A673 (cell line): ENCODE data around the gene NEIL3. TPM values are rescaled to one million over a fixed set of nuclear protein-coding genes. Genes with fewer than 3 reads are reported as not detected.

Experiments
- BruUV-seq: library from RNA; stranded (reverse); fragments of 400-500 nt; replicated peaks from 2 replicates; lab custom pipeline; 2021; lab: Mats Ljungman, UMichigan
- CTCF ChIA-PET: fragments of 300-600 bp; sonication (Branson Sonifier 250); formaldehyde crosslinking; loops from one replicate; lab custom pipeline; 2022; ENCODE audit warnings: antibody characterized with exemption; lab: Charles Lee
- POLR2A ChIA-PET: fragments of 300-600 bp; sonication (Branson Sonifier 250); formaldehyde crosslinking; loops from one replicate; lab custom pipeline; 2022; ENCODE audit warnings: antibody characterized with exemption; ENCODE audit not compliant: low non-redundant PET; lab: Charles Lee
- DNase-seq: peaks from one replicate; pipeline ENCODE4 v3.0.0-alpha.2; 2015; ENCODE audit warnings: low spot score
- H3K27ac ChIP-seq: fragments of 200-600 bp; sonication (generic); 2 replicates; pipeline ENCODE4 v1.5.1; 2016; ENCODE audit warnings: mixed run types, low read depth, mild to moderate bottlenecking, mixed read lengths, antibody characterized with exemption, low read length; ENCODE audit not compliant: poor library complexity, severe bottlenecking
- H3K27me3 ChIP-seq: fragments of 200-600 bp; sonication (generic); replicated peaks from 2 replicates; pipeline ENCODE4 v1.6.1; 2017; ENCODE audit warnings: mixed run types, low read depth, mild to moderate bottlenecking, mixed read lengths, antibody characterized with exemption, low read length; ENCODE audit not compliant: insufficient read depth, poor library complexity
- H3K36me3 ChIP-seq: fragments of 200-600 bp; sonication (generic); 2 replicates; pipeline ENCODE4 v1.6.1; 2016; ENCODE audit warnings: mixed run types, mild to moderate bottlenecking, mixed read lengths, antibody characterized with exemption, low read length; ENCODE audit not compliant: insufficient read depth, poor library complexity, severe bottlenecking
- H3K4me1 ChIP-seq: fragments of 200-600 bp; sonication (generic); 2 replicates; pipeline ENCODE4 v1.6.1; 2017; ENCODE audit warnings: mixed run types, mild to moderate bottlenecking, mixed read lengths, antibody characterized with exemption, low read length; ENCODE audit not compliant: insufficient read depth, poor library complexity, severe bottlenecking
- H3K4me3 ChIP-seq: fragments of 200-600 bp; sonication (generic); 2 replicates; pipeline ENCODE4 v1.5.1; 2016; ENCODE audit warnings: low read depth, mixed run types, mild to moderate bottlenecking, mixed read lengths, low read length; ENCODE audit not compliant: poor library complexity, severe bottlenecking
- H3K9me3 ChIP-seq: fragments of 200-600 bp; sonication (generic); 2 replicates; pipeline ENCODE4 v1.6.1; 2016; ENCODE audit warnings: mixed run types, low read depth, mild to moderate bottlenecking, mixed read lengths, antibody characterized with exemption, low read length; ENCODE audit not compliant: poor library complexity, severe bottlenecking
- CTCF ChIP-seq: fragments of 300-800, 200-600 bp; sonication (generic); conservative IDR thresholded peaks from 2 replicates; pipeline ENCODE4 v1.5.1; 2017; ENCODE audit warnings: low read depth, mild to moderate bottlenecking, antibody characterized with exemption, low read length, moderate library complexity, mixed read lengths
- EZH2 ChIP-seq: fragments of 200-600 bp; sonication (generic); IDR thresholded peaks from 2 replicates; pipeline ENCODE4 v1.6.1; 2017; ENCODE audit warnings: borderline replicate concordance, low read depth, mild to moderate bottlenecking, mixed read lengths, antibody characterized with exemption, low read length; ENCODE audit not compliant: poor library complexity, severe bottlenecking
- intact Hi-C: fragments of 100-400 bp; cut with micrococcal nuclease; formaldehyde crosslinking; loops from one replicate; pipeline ENCODE4 v1.10.0; 2022; ENCODE audit not compliant: unreplicated experiment
- total RNA-seq: library from RNA; stranded (reverse); gene quantifications from 2 replicates; pipeline ENCODE4 v1.2.3, GENCODE V29; 2021

NEIL3 gene
- total RNA-seq, 1 experiment from 2014 or later: 24.0 TPM

GRCh38 chr4:177290780-177291179 lies 18.9 kb upstream of the NEIL3 start:
- H3K36me3 ChIP-seq: no peaks in the 10 kb centered on the region
- BruUV-seq: no TSS peak
- no peaks in the 10 kb centered on the region for H3K27me3 ChIP-seq
- ChIA-PET POLR2A (no interaction called here), CTCF (no interaction called here)
- no peak overlapping the region for H3K27ac ChIP-seq
- H3K9me3 ChIP-seq: no peaks in the 10 kb centered on the region
- intact Hi-C loops: no loop called here
- no peaks in the 10 kb centered on the region for H3K4me1 ChIP-seq
- DNase-seq: no peak
- TF ChIP-seq CTCF: no peak
- no peak overlapping the region for H3K4me3 ChIP-seq

- H3K27ac ChIP-seq: no peak overlapping the region
- H3K4me1 ChIP-seq: no peaks in the 10 kb centered on the region
- no peaks in the 10 kb centered on the region for H3K27me3 ChIP-seq
- no TSS peak for BruUV-seq
- POLR2A ChIA-PET: no interaction called here
- CTCF ChIA-PET: no interaction called here
- H3K4me3 ChIP-seq: no peak overlapping the region
- no peaks in the 10 kb centered on the region for H3K9me3 ChIP-seq
- TF ChIP-seq CTCF (no peak), EZH2 (no peak)
- DNase-seq: no peak
- H3K36me3 ChIP-seq: no peaks in the 10 kb centered on the region
- intact Hi-C loops: no loop called here
These were observed 17.5 kb upstream of the NEIL3 start for GRCh38 chr4:177292171-177292570.

GRCh38 chr4:177293208-177294033 lies 16.3 kb upstream of the NEIL3 start:
- Histone ChIP-seq H3K9me3 (peaks cover 5% of the 10 kb centered on the region), H3K27me3 (no peaks in the 10 kb centered on the region), H3K27ac (no peak overlapping the region), H3K4me1 (no peaks in the 10 kb centered on the region), H3K36me3 (no peaks in the 10 kb centered on the region), H3K4me3 (no peak overlapping the region)
- no TSS peak for BruUV-seq
- intact Hi-C loops: no loop called here
- no peak for DNase-seq
- ChIA-PET POLR2A (no interaction called here), CTCF (no interaction called here)
- TF ChIP-seq EZH2 (no peak), CTCF (no peak)
